ENCODE measurements around the gene EHD4.

EHD4 gene

DNA sequence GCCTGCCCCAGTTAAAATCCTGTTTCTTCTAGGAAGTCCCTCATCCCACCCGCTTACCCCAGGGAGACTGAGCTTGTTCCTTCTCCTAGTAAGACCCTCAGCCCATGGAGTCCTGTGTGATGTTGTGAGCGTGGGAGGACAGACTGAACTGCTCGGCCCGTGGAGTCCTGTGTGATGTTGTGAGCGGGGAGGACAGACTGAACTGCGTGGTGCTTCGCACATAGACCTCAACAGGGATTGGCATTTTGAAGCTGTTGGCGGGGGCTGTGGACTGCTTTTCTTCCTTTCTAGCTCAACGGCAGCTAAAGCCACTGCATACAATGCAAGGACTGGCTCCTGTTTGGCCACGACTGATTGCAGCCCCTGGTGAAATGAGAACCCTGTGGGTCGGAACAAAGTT lies 76.9 kb downstream of the EHD4 start:
- H3F3A ChIP-seq (ENCODE audit: low read depth): no peaks in the 10 kb centered on the region
- no peaks in the 10 kb centered on the region for H3K27me3 ChIP-seq (ENCODE audit: insufficient read depth, low read length, poor library complexity, severe bottlenecking)
- TF ChIP-seq, protein P1, sequence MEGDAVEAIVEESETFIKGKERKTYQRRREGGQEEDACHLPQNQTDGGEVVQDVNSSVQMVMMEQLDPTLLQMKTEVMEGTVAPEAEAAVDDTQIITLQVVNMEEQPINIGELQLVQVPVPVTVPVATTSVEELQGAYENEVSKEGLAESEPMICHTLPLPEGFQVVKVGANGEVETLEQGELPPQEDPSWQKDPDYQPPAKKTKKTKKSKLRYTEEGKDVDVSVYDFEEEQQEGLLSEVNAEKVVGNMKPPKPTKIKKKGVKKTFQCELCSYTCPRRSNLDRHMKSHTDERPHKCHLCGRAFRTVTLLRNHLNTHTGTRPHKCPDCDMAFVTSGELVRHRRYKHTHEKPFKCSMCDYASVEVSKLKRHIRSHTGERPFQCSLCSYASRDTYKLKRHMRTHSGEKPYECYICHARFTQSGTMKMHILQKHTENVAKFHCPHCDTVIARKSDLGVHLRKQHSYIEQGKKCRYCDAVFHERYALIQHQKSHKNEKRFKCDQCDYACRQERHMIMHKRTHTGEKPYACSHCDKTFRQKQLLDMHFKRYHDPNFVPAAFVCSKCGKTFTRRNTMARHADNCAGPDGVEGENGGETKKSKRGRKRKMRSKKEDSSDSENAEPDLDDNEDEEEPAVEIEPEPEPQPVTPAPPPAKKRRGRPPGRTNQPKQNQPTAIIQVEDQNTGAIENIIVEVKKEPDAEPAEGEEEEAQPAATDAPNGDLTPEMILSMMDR (conservative IDR thresholded peaks at IDR 0.05; ENCODE audit: low read length): no peak
- TF ChIP-seq EZH2phosphoT487 (IDR thresholded peaks at IDR 0.05; ENCODE audit: borderline replicate concordance): no peak
- peak overlapping the region; percentile 69 for H3K4me2 ChIP-seq (ENCODE audit: low read depth, low read length, poor library complexity, severe bottlenecking)
- peak overlapping the region; percentile 58 for H3K9ac ChIP-seq (ENCODE audit: low read depth, low read length, poor library complexity, severe bottlenecking)
- no peaks in the 10 kb centered on the region for H4K20me1 ChIP-seq (ENCODE audit: insufficient read depth, low read length, poor library complexity, severe bottlenecking)
- no peaks in the 10 kb centered on the region for H3K79me2 ChIP-seq (ENCODE audit: insufficient read depth, low read length)
- H3K9me2 ChIP-seq (replicated peaks; ENCODE audit: low read depth, low read length): no peaks in the 10 kb centered on the region
- H2AFZ ChIP-seq (ENCODE audit: low read length): no peak overlapping the region
- H3K36me3 ChIP-seq (ENCODE audit: insufficient read depth, low read length): no peaks in the 10 kb centered on the region
- H3K9me3 ChIP-seq (ENCODE audit: insufficient read depth, low read depth, low read length): no peaks in the 10 kb centered on the region
- peaks cover 24% of the 10 kb centered on the region for H3K4me1 ChIP-seq (ENCODE audit: insufficient read depth, low read length, poor library complexity, severe bottlenecking)
- H3K4me3 ChIP-seq (ENCODE audit: low read length, poor library complexity, severe bottlenecking): peak overlapping the region; percentile 49

- peak overlapping the region; percentile 58 for H3K9ac ChIP-seq (ENCODE audit: low read depth, low read length, poor library complexity, severe bottlenecking)
- H3K27me3 ChIP-seq (ENCODE audit: insufficient read depth, low read length, poor library complexity, severe bottlenecking): no peaks in the 10 kb centered on the region
- no peaks in the 10 kb centered on the region for H4K20me1 ChIP-seq (ENCODE audit: insufficient read depth, low read length, poor library complexity, severe bottlenecking)
- H2AFZ ChIP-seq (ENCODE audit: low read length): peak overlapping the region; percentile 29; the same call in 1 of the 2 replicates
- H3K4me2 ChIP-seq (ENCODE audit: low read depth, low read length, poor library complexity, severe bottlenecking): peak overlapping the region; percentile 69
- no peaks in the 10 kb centered on the region for H3K9me2 ChIP-seq (replicated peaks; ENCODE audit: low read depth, low read length)
- no peaks in the 10 kb centered on the region for H3K9me3 ChIP-seq (ENCODE audit: insufficient read depth, low read depth, low read length)
- no peaks in the 10 kb centered on the region for H3K79me2 ChIP-seq (ENCODE audit: insufficient read depth, low read length)
- H3K4me1 ChIP-seq (ENCODE audit: insufficient read depth, low read length, poor library complexity, severe bottlenecking): peaks cover 20% of the 10 kb centered on the region
- TF ChIP-seq, protein P1 (conservative IDR thresholded peaks at IDR 0.05; ENCODE audit: low read length): 0 out of 2 replicates have a peak, but pooled peaks have one; percentile 11
- no peak for TF ChIP-seq EZH2phosphoT487 (IDR thresholded peaks at IDR 0.05; ENCODE audit: borderline replicate concordance)
- H3F3A ChIP-seq (ENCODE audit: low read depth): no peaks in the 10 kb centered on the region
- no peaks in the 10 kb centered on the region for H3K36me3 ChIP-seq (ENCODE audit: insufficient read depth, low read length)
- H3K4me3 ChIP-seq (ENCODE audit: low read length, poor library complexity, severe bottlenecking): peak overlapping the region; percentile 49
Observed at GRCh38 chr15:41894791-41895463, 77.4 kb downstream of the EHD4 start.

DNA sequence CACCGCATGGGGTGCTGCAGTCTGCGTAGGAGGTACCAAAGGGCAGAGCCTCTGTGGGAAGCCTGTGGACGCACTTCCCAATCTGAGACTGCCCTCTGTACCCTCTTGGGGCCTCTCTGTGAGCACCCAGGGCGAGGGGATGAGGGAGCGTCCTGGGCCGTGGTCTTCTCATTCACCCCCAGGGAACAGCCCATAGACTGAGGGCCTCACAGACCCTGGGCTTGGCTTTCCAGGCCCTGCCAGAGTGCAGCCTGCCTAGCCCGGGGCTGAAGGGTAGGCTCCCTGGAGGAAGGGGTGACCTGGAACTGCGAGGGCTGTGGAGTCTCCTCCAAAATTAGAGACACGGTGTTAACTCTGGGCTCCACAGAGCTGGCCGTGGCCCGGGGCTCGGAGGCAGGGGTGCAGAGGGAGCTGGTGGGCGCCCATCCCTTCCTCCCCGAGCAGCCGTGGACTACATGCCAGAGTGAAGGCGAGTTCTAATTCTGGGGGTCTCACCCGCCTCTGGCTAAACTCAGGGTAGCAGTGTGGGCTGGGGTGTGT lies 78.0 kb downstream of the EHD4 start:
- Histone ChIP-seq H3K9ac (ENCODE audit: low read depth, low read length, poor library complexity, severe bottlenecking) (peak overlapping the region; percentile 58), H3K9me2 (replicated peaks; ENCODE audit: low read depth, low read length) (no peaks in the 10 kb centered on the region), H3K4me1 (ENCODE audit: insufficient read depth, low read length, poor library complexity, severe bottlenecking) (peaks cover 20% of the 10 kb centered on the region)

More for the DNA sequence above, 78.0 kb downstream of the EHD4 start:
- TF ChIP-seq, protein P1 (conservative IDR thresholded peaks at IDR 0.05; ENCODE audit: low read length): no peak
- no peak for TF ChIP-seq EZH2phosphoT487 (IDR thresholded peaks at IDR 0.05; ENCODE audit: borderline replicate concordance)
- Histone ChIP-seq H4K20me1 (ENCODE audit: insufficient read depth, low read length, poor library complexity, severe bottlenecking) (no peaks in the 10 kb centered on the region), H3K27me3 (ENCODE audit: insufficient read depth, low read length, poor library complexity, severe bottlenecking) (no peaks in the 10 kb centered on the region), H3K4me3 (ENCODE audit: low read length, poor library complexity, severe bottlenecking) (peak overlapping the region; percentile 49), H3F3A (ENCODE audit: low read depth) (no peaks in the 10 kb centered on the region), H3K36me3 (ENCODE audit: insufficient read depth, low read length) (no peaks in the 10 kb centered on the region), H3K9me3 (ENCODE audit: insufficient read depth, low read depth, low read length) (no peaks in the 10 kb centered on the region), H2AFZ (ENCODE audit: low read length) (peak overlapping the region; percentile 29; the same call in 1 of the 2 replicates), H3K79me2 (ENCODE audit: insufficient read depth, low read length) (no peaks in the 10 kb centered on the region), H3K4me2 (ENCODE audit: low read depth, low read length, poor library complexity, severe bottlenecking) (peak overlapping the region; percentile 69)

Data from Loucy (cell line).